HepG2 (cell line): ENCODE data around the gene PPP4R1. TPM values are rescaled to one million over a fixed set of nuclear protein-coding genes. Genes with fewer than 3 reads are reported as not detected.

Source experiments
- ATAC-seq: fragments of 200-7000 bp; cut with Tn5 transposase; 3 replicates; pipeline ENCODE4 v1.9.1; 2020; ENCODE audit warnings: mild to moderate bottlenecking, moderate library complexity
- BruUV-seq: library from RNA; stranded (reverse); fragments of 400-500 nt; replicated peaks from 2 replicates; lab custom pipeline; 2021; lab: Mats Ljungman, UMichigan
- CTCF ChIA-PET: fragments of 300-600 bp; formaldehyde crosslinking; extraction: SDS; loops from one replicate; lab custom pipeline; 2021; ENCODE audit warnings: low total read pairs, inconsistent platforms, low intra/inter-chr PET ratio; lab: Yijun Ruan, JAX
- POLR2A ChIA-PET: fragments of 350-600 bp; sonication (Branson Sonifier 250); formaldehyde crosslinking; loops from one replicate; lab custom pipeline; 2020; ENCODE audit warnings: antibody characterized with exemption, inconsistent platforms; lab: Yijun Ruan, JAX
- DNase-seq: peaks from one replicate; pipeline ENCODE4 v3.0.0-alpha.2; 2015; ENCODE audit warnings: low spot score
- FAIRE-seq: peaks from 3 replicates; lab custom pipeline; 2011; peaks lifted over from hg19 to GRCh38; lab: Jason Lieb, UNC
- H2AFZ ChIP-seq: one replicate; pipeline ENCODE4 v1.6.1; 2011; ENCODE audit warnings: low read length, inconsistent platforms
- H3K27ac ChIP-seq: fragments of 300-600 bp; 3 replicates; pipeline ENCODE4 v1.8.0; 2011; ENCODE audit warnings: mixed run types, mild to moderate bottlenecking, mixed read lengths, low read length, inconsistent platforms; ENCODE audit not compliant: insufficient read depth; ENCODE audit errors: extremely low read length
- H3K27me3 ChIP-seq, 2 experiments: fragments of 200-600 bp in 1 of 2; 2 replicates in 1 of 2; 3 replicates in 1 of 2; pipeline versions ENCODE4 v1.6.0 to v1.8.0; 2011; ENCODE audit warnings: low read length in 2 of 2, mild to moderate bottlenecking in 2 of 2, moderate library complexity in 2 of 2, inconsistent platforms in 1 of 2; ENCODE audit not compliant: insufficient read depth in 2 of 2, control insufficient read depth in 1 of 2
- H3K36me3 ChIP-seq, 2 experiments: fragments of 200-600 bp in 1 of 2; replicated peaks in 1 of 2; 2 replicates in 1 of 2; 3 replicates in 1 of 2; pipeline versions ENCODE4 v1.5.1 to v1.8.0; 2011; ENCODE audit warnings: low read length in 2 of 2, inconsistent platforms in 1 of 2; ENCODE audit not compliant: insufficient read depth in 2 of 2, control insufficient read depth in 1 of 2
- H3K4me1 ChIP-seq: 2 replicates; pipeline ENCODE4 v1.5.1; 2012; ENCODE audit warnings: low read length, inconsistent platforms; ENCODE audit not compliant: insufficient read depth
- H3K4me2 ChIP-seq: 2 replicates; pipeline ENCODE4 v1.6.0; 2011; ENCODE audit warnings: low read depth, low read length, inconsistent platforms
- H3K4me3 ChIP-seq, 3 experiments: fragments of 200-600 bp in 1 of 3; sonication (generic), shearing (Covaris generic) in 1 of 3; replicated peaks in 1 of 3; 2 replicates each; pipeline ENCODE4 v1.5.1; 2011 to 2016; ENCODE audit warnings: low read length in 3 of 3, inconsistent platforms in 2 of 3, low read depth in 2 of 3, mild to moderate bottlenecking in 2 of 3, control low read depth in 1 of 3, mixed read lengths in 1 of 3; ENCODE audit not compliant: insufficient read depth in 1 of 3
- H3K79me2 ChIP-seq: one replicate; pipeline ENCODE4 v1.6.1; 2011; ENCODE audit warnings: low read length, inconsistent platforms; ENCODE audit not compliant: insufficient read depth
- H3K9ac ChIP-seq: 2 replicates; pipeline ENCODE4 v1.6.0; 2011; ENCODE audit warnings: mild to moderate bottlenecking, low read depth, low read length, inconsistent platforms; ENCODE audit not compliant: insufficient read depth
- H3K9me3 ChIP-seq: 2 replicates; pipeline ENCODE4 v1.5.1; 2012; ENCODE audit warnings: mild to moderate bottlenecking, low read length
- H4K20me1 ChIP-seq: 2 replicates; pipeline ENCODE4 v1.6.0; 2011; ENCODE audit warnings: inconsistent platforms, mild to moderate bottlenecking, low read length, moderate library complexity; ENCODE audit not compliant: insufficient read depth
- ARID2 ChIP-seq: sonication (generic); formaldehyde crosslinking; IDR thresholded peaks from 2 replicates; pipeline ENCODE4 v1.8.1; 2022; ENCODE audit warnings: mild to moderate bottlenecking, missing genetic modification reagents, borderline replicate concordance
- EEA1 ChIP-seq: sonication (generic); formaldehyde crosslinking; IDR thresholded peaks from 2 replicates; pipeline ENCODE4 v1.5.1; 2020; ENCODE audit warnings: mild to moderate bottlenecking, missing genetic modification reagents, borderline replicate concordance
- FOXP4 ChIP-seq: sonication (generic); formaldehyde crosslinking; IDR thresholded peaks from 2 replicates; pipeline ENCODE4 v1.4.0; 2020; ENCODE audit warnings: missing genetic modification reagents
- GLMP ChIP-seq: sonication (generic); formaldehyde crosslinking; IDR thresholded peaks from 2 replicates; pipeline ENCODE4 v1.9.0; 2021; ENCODE audit warnings: missing genetic modification reagents, mild to moderate bottlenecking, borderline replicate concordance
- JUN ChIP-seq: sonication (generic); formaldehyde crosslinking; IDR thresholded peaks from 2 replicates; pipeline ENCODE4 v1.4.0; 2020; ENCODE audit warnings: mild to moderate bottlenecking, missing genetic modification reagents
- NR1H2 ChIP-seq: sonication (generic); formaldehyde crosslinking; IDR thresholded peaks from 2 replicates; pipeline ENCODE4 v1.8.1; 2022; ENCODE audit warnings: low read depth, missing genetic modification reagents, borderline replicate concordance
- POGZ ChIP-seq: sonication (generic); formaldehyde crosslinking; IDR thresholded peaks from 2 replicates; pipeline ENCODE4 v1.4.0; 2020; ENCODE audit warnings: mild to moderate bottlenecking, missing genetic modification reagents
- PRDM15 ChIP-seq: sonication (generic); formaldehyde crosslinking; IDR thresholded peaks from 2 replicates; pipeline ENCODE4 v1.4.0; 2020; ENCODE audit warnings: missing genetic modification reagents
- RFX5 ChIP-seq: IDR thresholded peaks from 2 replicates; pipeline ENCODE4 v1.6.1; 2011; ENCODE audit warnings: low read depth, low read length, improper control_type of control experiment
- SMAD3 ChIP-seq: sonication (generic); formaldehyde crosslinking; IDR thresholded peaks from 2 replicates; pipeline ENCODE4 v1.4.0; 2020; ENCODE audit warnings: missing genetic modification reagents
- TBX2 ChIP-seq: sonication (generic); formaldehyde crosslinking; IDR thresholded peaks from 2 replicates; pipeline ENCODE4 v1.5.0; 2020; ENCODE audit warnings: missing genetic modification reagents, mild to moderate bottlenecking, borderline replicate concordance
- TSC22D2 ChIP-seq: sonication (generic); formaldehyde crosslinking; IDR thresholded peaks from 2 replicates; pipeline ENCODE4 v1.5.1; 2020; ENCODE audit warnings: missing genetic modification reagents, mild to moderate bottlenecking, borderline replicate concordance
- ZFX ChIP-seq: sonication (generic); formaldehyde crosslinking; IDR thresholded peaks from 2 replicates; pipeline ENCODE4 v1.4.0; 2020; ENCODE audit warnings: mild to moderate bottlenecking, low read depth, missing genetic modification reagents, moderate library complexity
- ZNF296 ChIP-seq: sonication (generic); formaldehyde crosslinking; conservative IDR thresholded peaks from 2 replicates; pipeline ENCODE4 v1.5.0; 2020; ENCODE audit warnings: mild to moderate bottlenecking, missing genetic modification reagents
- ZNF543 ChIP-seq: sonication (generic); formaldehyde crosslinking; IDR thresholded peaks from 2 replicates; pipeline ENCODE4 v1.4.0; 2020; ENCODE audit warnings: mild to moderate bottlenecking, missing genetic modification reagents
- ZNF766 ChIP-seq: sonication (generic); formaldehyde crosslinking; IDR thresholded peaks from 2 replicates; pipeline ENCODE4 v1.5.0; 2020; ENCODE audit warnings: missing genetic modification reagents, borderline replicate concordance
- ZNF816 ChIP-seq: sonication (generic); formaldehyde crosslinking; IDR thresholded peaks from 2 replicates; pipeline ENCODE4 v1.8.0; 2022; ENCODE audit warnings: missing genetic modification reagents, mild to moderate bottlenecking, borderline replicate concordance
- ZSCAN21 ChIP-seq: sonication (generic); formaldehyde crosslinking; IDR thresholded peaks from 2 replicates; pipeline ENCODE4 v1.8.0; 2022; ENCODE audit warnings: mild to moderate bottlenecking, missing genetic modification reagents, moderate library complexity, borderline replicate concordance
- WGBS: methylation state at CpG from one replicate; pipeline ENCODE4 v1.1.6; 2017; ENCODE audit warnings: low lambda C conversion rate; 5-methylcytosine and 5-hydroxymethylcytosine counted together
- in situ Hi-C: cut with HindIII; loops from 2 replicates; pipeline ENCODE4 v1.10.0; 2017; ENCODE audit warnings: low pct_unique_long_range_greater_than_20kb; ENCODE audit not compliant: extremely low pct_ligation_motif_present
- intact Hi-C: fragments of 100-400 bp; cut with micrococcal nuclease; formaldehyde crosslinking; loops from one replicate; pipeline ENCODE4 v1.10.0; 2022; ENCODE audit not compliant: unreplicated experiment
- polyA plus RNA-seq, 8 experiments: library from polyadenylated mRNA; depleted of rRNA in 3 of 8; stranded (reverse) in 7 of 8; unstranded in 1 of 8; fragments of >200 nt; fragmentation: Illumina TruSeq in 4 of 8; extraction: Trizol in 4 of 8; gene quantifications; 2 replicates each; pipeline versions ENCODE4 v1.2.1 to v1.2.3, GENCODE V29; 2011 to 2016; ENCODE audit warnings: low read depth in 4 of 8, missing spikeins in 1 of 8, mixed read lengths in 1 of 8; ENCODE audit not compliant: insufficient read depth in 1 of 8
- total RNA-seq, 5 experiments: library from RNA; depleted of rRNA; stranded (reverse); fragments of >200 nt; fragmentation: Illumina TruSeq; extraction: Trizol; gene quantifications; 2 replicates each; pipeline ENCODE4 v1.2.3, GENCODE V29; 2016; ENCODE audit warnings: low read depth in 1 of 5

Gene PPP4R1
- total and polyA plus RNA-seq, 2 of the 13 experiments (the other 11 are each of a cell fraction or from before 2014, with no cell fraction given), result 66.5 to 72.4 TPM

- H3K36me3 ChIP-seq, result peaks cover 3 to 15% of the 10 kb centered on the region in 2 experiments
- no peak overlapping the region for H3K4me2 ChIP-seq
- no peak for TF ChIP-seq RFX5
- TF ChIP-seq FOXP4 (CRISPR knock-in tag), result no peak
- no peak for TF ChIP-seq ZNF543 (CRISPR knock-in tag)
- no peak for TF ChIP-seq TSC22D2 (CRISPR knock-in tag)
- no peak for TF ChIP-seq POGZ (CRISPR knock-in tag)
- no peak for TF ChIP-seq GLMP (CRISPR knock-in tag)
- TF ChIP-seq SMAD3 (CRISPR knock-in tag), result no peak
- TF ChIP-seq ZFX (CRISPR knock-in tag), result no peak
- TF ChIP-seq ARID2 (CRISPR knock-in tag), result no peak
- TF ChIP-seq ZNF296 (CRISPR knock-in tag), result no peak
- no peak for TF ChIP-seq TBX2 (CRISPR knock-in tag)
- TF ChIP-seq PRDM15 (CRISPR knock-in tag), result no peak
- no peak for TF ChIP-seq ZNF816 (CRISPR knock-in tag)
- no peak for TF ChIP-seq EEA1 (CRISPR knock-in tag)
- TF ChIP-seq JUN, result no peak
- TF ChIP-seq ZNF766, result no peak
- no peak for TF ChIP-seq NR1H2
- no peak for TF ChIP-seq ZSCAN21
- no peak overlapping the region for H2AFZ ChIP-seq
- no peak overlapping the region for H3K27ac ChIP-seq
- POLR2A ChIA-PET, result no interaction called here
- H4K20me1 ChIP-seq, result peaks cover 17% of the 10 kb centered on the region
- no peaks in the 10 kb centered on the region for H3K9me3 ChIP-seq
- no peak overlapping the region for H3K9ac ChIP-seq
- H3K4me3 ChIP-seq, result no peak overlapping the region
- CTCF ChIA-PET, result no interaction called here
- no peak for FAIRE-seq
- peaks cover 54% of the 10 kb centered on the region for H3K4me1 ChIP-seq
- in situ Hi-C loops (no loop called here), intact Hi-C loops (no loop called here)
- peaks cover 78% of the 10 kb centered on the region for H3K79me2 ChIP-seq
- ATAC-seq, result no peak
- no TSS peak for BruUV-seq
- 96% methylated on average over 3 of the region's 3 CpGs for WGBS
- DNase-seq, result no peak
- no peaks in the 10 kb centered on the region for H3K27me3 ChIP-seq
Measured at GRCh38 chr18:9596226-9596625, 18.1 kb downstream of the PPP4R1 start.
